Progenitor cell of endocrine pancreas (in vitro differentiated cells): ENCODE results near the gene DDRGK1. TPM values are rescaled to one million over a fixed set of nuclear protein-coding genes. Genes with fewer than 3 reads are reported as not detected.
"Not testable (repeated sequence)": the region's sequence is repeated elsewhere in the genome, so short reads cannot be mapped to it uniquely, and the experiment has no call there.

Experiments used
- DNase-seq: peaks from one replicate; pipeline ENCODE4 v3.0.0; 2021; ENCODE audit warnings: low spot score; ENCODE audit not compliant: unreplicated experiment
- H3K27ac Mint-ChIP-seq: 2 replicates; pipeline ENCODE4 v1.8.0; 2021; ENCODE audit warnings: mild to moderate bottlenecking, moderate library complexity, mixed read lengths
- H3K27me3 Mint-ChIP-seq: 2 replicates; pipeline ENCODE4 v1.8.0; 2021; ENCODE audit warnings: mixed read lengths
- H3K36me3 Mint-ChIP-seq: 2 replicates; pipeline ENCODE4 v1.8.0; 2022; ENCODE audit warnings: mixed read lengths; ENCODE audit not compliant: insufficient read depth
- H3K4me1 Mint-ChIP-seq: 2 replicates; pipeline ENCODE4 v1.8.0; 2021; ENCODE audit warnings: low read depth, mixed read lengths
- H3K4me3 Mint-ChIP-seq: 2 replicates; pipeline ENCODE4 v1.8.0; 2021; ENCODE audit warnings: low read depth, mild to moderate bottlenecking, moderate library complexity, mixed read lengths
- H3K9me3 Mint-ChIP-seq: 2 replicates; pipeline ENCODE4 v1.8.0; 2021; ENCODE audit warnings: low read depth, mixed read lengths
- CTCF ChIP-seq: fragments of 200-600 bp; sonication (generic); IDR thresholded peaks from one replicate; pipeline ENCODE4 v1.5.0; 2021; ENCODE audit warnings: antibody characterized with exemption, mild to moderate bottlenecking; ENCODE audit not compliant: unreplicated experiment
- total RNA-seq: library from RNA; stranded (reverse); gene quantifications from 2 replicates; pipeline ENCODE4 v1.2.1, GENCODE V29; 2021

DDRGK1 gene
- total RNA-seq, 1 donor from 2014 or later = 78.0 TPM

GRCh38 chr20:3183896-3184612 lies 20.4 kb downstream of the DDRGK1 start:
- Mint-ChIP-seq H3K36me3 (peaks cover 3% of the 10 kb centered on the region), H3K4me1 (peaks cover 5% of the 10 kb centered on the region), H3K27me3 (no peaks in the 10 kb centered on the region), H3K9me3 (no peaks in the 10 kb centered on the region), H3K27ac (peak overlapping the region; percentile 80), H3K4me3 (no peak overlapping the region)
- no peak for TF ChIP-seq CTCF
- no peak for DNase-seq

DNA sequence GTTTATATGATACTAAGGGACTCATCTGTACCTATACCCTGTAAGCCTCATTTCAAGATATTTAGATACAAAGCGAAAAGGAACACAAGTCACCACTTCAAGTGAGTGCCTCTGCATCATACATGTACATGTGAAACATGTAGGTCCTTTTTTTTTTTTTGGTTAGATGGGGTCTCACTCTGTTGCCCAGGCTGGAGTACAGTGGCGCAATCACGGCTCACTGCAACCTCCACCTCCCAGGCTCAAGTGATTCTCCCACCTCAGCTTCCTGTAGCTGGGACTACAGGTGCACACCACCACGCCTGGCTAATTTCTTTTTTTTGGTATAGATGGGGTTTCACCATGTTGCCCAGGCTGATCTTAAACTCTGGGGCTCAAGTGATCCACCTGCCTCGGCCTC lies 22.1 kb downstream of the DDRGK1 start:
- H3K9me3 Mint-ChIP-seq, H3K4me3 Mint-ChIP-seq, DNase-seq, H3K36me3 Mint-ChIP-seq, H3K27me3 Mint-ChIP-seq, H3K27ac Mint-ChIP-seq, H3K4me1 Mint-ChIP-seq: not testable (repeated sequence)

DNA sequence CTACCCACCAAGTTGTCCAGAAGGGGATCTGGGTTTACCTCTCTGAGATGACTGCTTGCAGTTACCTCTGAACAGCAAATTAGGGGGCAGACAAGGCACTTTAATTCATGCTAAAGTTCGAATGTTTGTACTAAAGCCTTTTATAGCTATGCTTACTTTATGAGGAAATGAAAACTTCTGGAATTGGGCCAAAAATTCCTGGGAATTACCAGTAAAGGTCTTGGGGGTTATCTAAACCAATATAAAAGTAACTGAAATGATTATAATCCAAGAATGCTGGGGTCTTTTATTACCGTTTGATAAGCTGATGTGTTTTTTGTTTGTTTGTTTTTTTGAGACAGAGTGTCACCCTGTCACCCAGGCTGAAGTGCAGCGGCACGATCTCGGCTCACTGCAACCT lies 23.2 kb downstream of the DDRGK1 start:
- peaks cover 3% of the 10 kb centered on the region for H3K36me3 Mint-ChIP-seq
- H3K4me1 Mint-ChIP-seq = peaks cover 10% of the 10 kb centered on the region
- no peak overlapping the region for H3K4me3 Mint-ChIP-seq
- no peak for DNase-seq
- no peaks in the 10 kb centered on the region for H3K9me3 Mint-ChIP-seq
- TF ChIP-seq CTCF = no peak
- no peak overlapping the region for H3K27ac Mint-ChIP-seq
- no peaks in the 10 kb centered on the region for H3K27me3 Mint-ChIP-seq

GRCh38 chr20:3180319-3180718 lies 24.2 kb downstream of the DDRGK1 start:
- Mint-ChIP-seq H3K36me3 (peaks cover 3% of the 10 kb centered on the region), H3K9me3 (no peaks in the 10 kb centered on the region), H3K4me1 (peaks cover 14% of the 10 kb centered on the region), H3K4me3 (no peak overlapping the region), H3K27me3 (no peaks in the 10 kb centered on the region), H3K27ac (no peak overlapping the region)
- TF ChIP-seq CTCF = no peak
- no peak for DNase-seq

- Mint-ChIP-seq H3K9me3 (no peaks in the 10 kb centered on the region), H3K36me3 (peaks cover 3% of the 10 kb centered on the region), H3K27me3 (no peaks in the 10 kb centered on the region), H3K4me1 (peaks cover 12% of the 10 kb centered on the region), H3K4me3 (no peak overlapping the region), H3K27ac (peak overlapping the region; percentile 95)
- no peak for DNase-seq
- no peak for TF ChIP-seq CTCF
Measured at GRCh38 chr20:3177746-3178485, 26.6 kb downstream of the DDRGK1 start.
